B cell (primary cell): ENCODE data around the gene NRP1. TPM values are rescaled to one million over a fixed set of nuclear protein-coding genes. Genes with fewer than 3 reads are reported as not detected.

Source experiments
- ATAC-seq: fragments of 200-7000 bp; cut with Tn5 transposase; one replicate; pipeline ENCODE4 v1.10.0; 2021; ENCODE audit warnings: low read depth, mild to moderate bottlenecking, moderate number of reproducible peaks, moderate library complexity
- CTCF ChIA-PET: fragments of 350-600 bp; sonication (Branson Sonifier 250); formaldehyde crosslinking; loops from one replicate; lab custom pipeline; 2021; ENCODE audit warnings: antibody characterized with exemption, inconsistent platforms; lab: Charles Lee
- POLR2A ChIA-PET: fragments of 350-600 bp; sonication (Branson Sonifier 250); formaldehyde crosslinking; loops from one replicate; lab custom pipeline; 2021; ENCODE audit warnings: antibody characterized with exemption; lab: Charles Lee
- DNase-seq: peaks from one replicate; pipeline ENCODE4 v3.0.0; 2013
- H2AFZ ChIP-seq: 2 replicates; pipeline ENCODE4 v1.6.1; 2012; ENCODE audit warnings: mild to moderate bottlenecking, low read depth, low read length; ENCODE audit not compliant: insufficient read depth, poor library complexity, severe bottlenecking
- H3K27ac ChIP-seq, 2 donors: 1 replicate in 1 of 2; 2 replicates in 1 of 2; pipeline ENCODE4 v1.5.1; 2012 to 2013; ENCODE audit warnings: low read length in 2 of 2, mild to moderate bottlenecking in 2 of 2, moderate library complexity in 1 of 2
- H3K27me3 ChIP-seq, 4 experiments: fragments of 200-600 bp in 1 of 4; sonication (generic) in 1 of 4; replicated peaks in 1 of 4; 1 replicate in 2 of 4; 2 replicates in 2 of 4; pipeline versions ENCODE4 v1.6.1 to v1.7.0; 2013 to 2016; ENCODE audit warnings: low read length in 3 of 4, mild to moderate bottlenecking in 2 of 4, mixed read lengths in 1 of 4, moderate library complexity in 1 of 4; ENCODE audit not compliant: insufficient read depth in 4 of 4, control insufficient read depth in 3 of 4; ENCODE audit errors: control extremely low read depth in 1 of 4
- H3K36me3 ChIP-seq, 2 experiments: replicated peaks in 1 of 2; 1 replicate in 1 of 2; 2 replicates in 1 of 2; pipeline versions ENCODE4 v1.6.1 to v1.7.1; 2013; ENCODE audit warnings: low read length in 1 of 2; ENCODE audit not compliant: insufficient read depth in 2 of 2, control insufficient read depth in 1 of 2; ENCODE audit errors: control extremely low read depth in 1 of 2, extremely low read depth in 1 of 2
- H3K4me1 ChIP-seq, 2 donors: fragments of 200-600 bp in 1 of 2; sonication (generic) in 1 of 2; 1 replicate in 1 of 2; 2 replicates in 1 of 2; pipeline versions ENCODE4 v1.5.1 to v1.6.1; 2013 to 2017; ENCODE audit warnings: low read length in 2 of 2; ENCODE audit not compliant: control insufficient read depth in 2 of 2, insufficient read depth in 2 of 2
- H3K4me2 ChIP-seq: replicated peaks from 2 replicates; pipeline ENCODE3; 2012; ENCODE audit warnings: mild to moderate bottlenecking, low read depth, low read length; ENCODE audit not compliant: poor library complexity, severe bottlenecking
- H3K4me3 ChIP-seq, 5 experiments: fragments of 200-600 bp in 1 of 5; sonication (generic) in 1 of 5; 1 replicate in 3 of 5; 2 replicates in 2 of 5; pipeline versions ENCODE4 v1.5.1 to v1.7.0; 2011 to 2016; ENCODE audit warnings: low read length in 4 of 5, mild to moderate bottlenecking in 4 of 5, low read depth in 2 of 5, control low read depth in 1 of 5, moderate library complexity in 1 of 5; ENCODE audit not compliant: insufficient read depth in 1 of 5; ENCODE audit errors: control extremely low read depth in 1 of 5, extremely low read depth in 1 of 5
- H3K79me2 ChIP-seq: fragments of 200-600 bp; sonication (generic); one replicate; pipeline ENCODE4 v1.6.0; 2016; ENCODE audit warnings: low read length; ENCODE audit not compliant: control insufficient read depth, insufficient read depth
- H3K9ac ChIP-seq: fragments of 200-600 bp; sonication (generic); 2 replicates; pipeline ENCODE4 v1.6.1; 2017; ENCODE audit warnings: mild to moderate bottlenecking, low read length, moderate library complexity
- H3K9me3 ChIP-seq, 3 donors: one replicate each; pipeline versions ENCODE4 v1.6.1 to v1.7.1; 2013; ENCODE audit warnings: low read length in 2 of 3; ENCODE audit not compliant: control insufficient read depth in 2 of 3, insufficient read depth in 1 of 3; ENCODE audit errors: control extremely low read depth in 1 of 3
- H4K20me1 ChIP-seq: 2 replicates; pipeline ENCODE4 v1.6.0; 2012; ENCODE audit warnings: mild to moderate bottlenecking, low read length; ENCODE audit not compliant: insufficient read depth, control insufficient read depth, poor library complexity, severe bottlenecking
- H3K27ac Mint-ChIP-seq: one replicate; pipeline ENCODE4 v1.8.0; 2021; ENCODE audit warnings: mixed read lengths
- H3K27me3 Mint-ChIP-seq: one replicate; pipeline ENCODE4 v1.8.0; 2021; ENCODE audit warnings: mixed read lengths
- H3K4me1 Mint-ChIP-seq: one replicate; pipeline ENCODE4 v1.8.0; 2021; ENCODE audit warnings: mixed read lengths
- H3K4me3 Mint-ChIP-seq: one replicate; pipeline ENCODE4 v1.8.0; 2021; ENCODE audit warnings: mixed read lengths
- H3K9me3 Mint-ChIP-seq: one replicate; pipeline ENCODE4 v1.8.0; 2022; ENCODE audit warnings: mixed read lengths; ENCODE audit not compliant: insufficient read depth
- EZH2 ChIP-seq: IDR thresholded peaks from 2 replicates; pipeline ENCODE4 v1.6.1; 2012; ENCODE audit warnings: borderline replicate concordance, low read depth, mild to moderate bottlenecking, moderate library complexity, low read length; ENCODE audit not compliant: insufficient read depth, poor library complexity, severe bottlenecking
- WGBS: methylation state at CpG from one replicate; pipeline ENCODE4 v1.1.5; 2013; ENCODE audit warnings: missing lambda C conversion rate; ENCODE audit not compliant: insufficient coverage; 5-methylcytosine and 5-hydroxymethylcytosine counted together
- intact Hi-C: fragments of 100-400 bp; cut with micrococcal nuclease; formaldehyde crosslinking; loops from one replicate; pipeline ENCODE4 v1.10.0; 2022
- polyA plus RNA-seq: library from polyadenylated mRNA; depleted of rRNA; stranded (reverse); fragments of >200 nt; gene quantifications from 2 replicates; pipeline ENCODE4 v1.2.3, GENCODE V29; 2012
- total RNA-seq, 2 donors: library from RNA; stranded (reverse); fragments of 120-200 nt in 1 of 2; gene quantifications; 1 replicate in 1 of 2; 2 replicates in 1 of 2; pipeline versions ENCODE4 v1.2.3 to v1.2.4, GENCODE V29; 2013 to 2022
- TF ChIP-seq, protein P1 (sequence below): fragments of 200-600 bp; IDR thresholded peaks from one replicate; pipeline ENCODE4 v1.8.0; 2022; ENCODE audit warnings: antibody characterized with exemption, mild to moderate bottlenecking

NRP1 gene
- total and polyA plus RNA-seq, 2 donors (not counting 1 experiment from before 2014, with no cell fraction given), result 0.34 TPM; not detected in 1

- no peak overlapping the region for H3K27ac Mint-ChIP-seq
- peaks cover 4% of the 10 kb centered on the region for H3K4me1 Mint-ChIP-seq
- Histone ChIP-seq H3K27ac (no peak overlapping the region), H3K4me2 (no peak overlapping the region), H2AFZ (no peak overlapping the region), H4K20me1 (no peaks in the 10 kb centered on the region), H3K79me2 (no peaks in the 10 kb centered on the region), H3K36me3 (no peaks in the 10 kb centered on the region), H3K9ac (no peak overlapping the region), H3K4me3 (no peak overlapping the region), H3K27me3 (peaks cover 0 to 20% (median 16%) of the 10 kb centered on the region in 4 experiments), H3K4me1 (peaks cover 4% of the 10 kb centered on the region in 2 donors), H3K9me3 (no peaks in the 10 kb centered on the region)
- ATAC-seq (no peak), DNase-seq (no peak)
- intact Hi-C loops, result no loop called here
- no peaks in the 10 kb centered on the region for H3K9me3 Mint-ChIP-seq
- no peak overlapping the region for H3K4me3 Mint-ChIP-seq
- ChIA-PET CTCF (interaction anchor here (1.3 to 2.0 kb wide), 3 partner anchors 11 to 1310 kb away, joined by 3 to 5 read pairs (median 4); no protein-coding TSS in a partner anchor), POLR2A (no interaction called here)
- no CpG with 5 or more reads among the region's 3 CpGs for WGBS
- H3K27me3 Mint-ChIP-seq, result peaks cover 32% of the 10 kb centered on the region
- TF ChIP-seq, protein P1, sequence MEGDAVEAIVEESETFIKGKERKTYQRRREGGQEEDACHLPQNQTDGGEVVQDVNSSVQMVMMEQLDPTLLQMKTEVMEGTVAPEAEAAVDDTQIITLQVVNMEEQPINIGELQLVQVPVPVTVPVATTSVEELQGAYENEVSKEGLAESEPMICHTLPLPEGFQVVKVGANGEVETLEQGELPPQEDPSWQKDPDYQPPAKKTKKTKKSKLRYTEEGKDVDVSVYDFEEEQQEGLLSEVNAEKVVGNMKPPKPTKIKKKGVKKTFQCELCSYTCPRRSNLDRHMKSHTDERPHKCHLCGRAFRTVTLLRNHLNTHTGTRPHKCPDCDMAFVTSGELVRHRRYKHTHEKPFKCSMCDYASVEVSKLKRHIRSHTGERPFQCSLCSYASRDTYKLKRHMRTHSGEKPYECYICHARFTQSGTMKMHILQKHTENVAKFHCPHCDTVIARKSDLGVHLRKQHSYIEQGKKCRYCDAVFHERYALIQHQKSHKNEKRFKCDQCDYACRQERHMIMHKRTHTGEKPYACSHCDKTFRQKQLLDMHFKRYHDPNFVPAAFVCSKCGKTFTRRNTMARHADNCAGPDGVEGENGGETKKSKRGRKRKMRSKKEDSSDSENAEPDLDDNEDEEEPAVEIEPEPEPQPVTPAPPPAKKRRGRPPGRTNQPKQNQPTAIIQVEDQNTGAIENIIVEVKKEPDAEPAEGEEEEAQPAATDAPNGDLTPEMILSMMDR, result no peak
These were observed 6.2 kb downstream of the NRP1 start for GRCh38 chr10:33328253-33328652.

DNA sequence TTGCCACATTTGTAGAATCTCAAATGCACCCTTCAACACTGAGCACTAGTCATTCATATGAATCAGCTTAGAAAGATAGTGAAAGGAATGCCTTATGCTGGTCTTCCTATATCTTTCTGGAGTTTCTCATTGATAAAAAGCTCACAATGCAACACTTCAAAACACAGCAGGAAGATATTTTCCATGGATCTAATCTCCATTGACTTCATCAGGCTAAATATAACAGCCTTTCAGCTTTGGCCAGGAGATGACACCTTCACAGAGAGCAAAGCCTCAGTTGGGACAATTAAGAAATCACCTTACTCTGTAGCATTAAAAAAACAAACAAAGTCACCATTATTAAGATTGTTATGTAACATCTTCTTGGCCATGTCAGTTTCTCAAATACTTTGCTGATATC lies 6.7 kb downstream of the NRP1 start:
- no peaks in the 10 kb centered on the region for H3K36me3 ChIP-seq
- peaks cover 0 to 18% (median 13%) of the 10 kb centered on the region in 4 experiments for H3K27me3 ChIP-seq
- H3K9ac ChIP-seq, result no peak overlapping the region
- CTCF ChIA-PET, result interaction anchor here (1.6 to 2.0 kb wide), 2 partner anchors 13 to 1311 kb away, joined by 3 to 5 read pairs; no protein-coding TSS in a partner anchor
- no peak overlapping the region for H3K27ac Mint-ChIP-seq
- H4K20me1 ChIP-seq, result no peaks in the 10 kb centered on the region
- no peak overlapping the region for H3K27ac ChIP-seq
- no peak for DNase-seq
- H2AFZ ChIP-seq, result no peak overlapping the region
- H3K9me3 ChIP-seq, result no peaks in the 10 kb centered on the region
- POLR2A ChIA-PET, result no interaction called here
- no peak for ATAC-seq
- intact Hi-C loops, result no loop called here
- H3K4me3 ChIP-seq, result no peak overlapping the region
- no peaks in the 10 kb centered on the region for H3K79me2 ChIP-seq
- H3K9me3 Mint-ChIP-seq, result no peaks in the 10 kb centered on the region
- H3K4me3 Mint-ChIP-seq, result no peak overlapping the region
- no peak overlapping the region for H3K4me2 ChIP-seq
- TF ChIP-seq EZH2, result no peak
- TF ChIP-seq, protein P1, result no peak
- peaks cover 4% of the 10 kb centered on the region for H3K4me1 Mint-ChIP-seq
- peaks cover 4% of the 10 kb centered on the region in 2 donors for H3K4me1 ChIP-seq
- H3K27me3 Mint-ChIP-seq, result peaks cover 27% of the 10 kb centered on the region
